Gastroesophageal sphincter (tissue), 3 donors: Measurements from ENCODE around the gene ARID3B.

Experiments
- POLR2A ChIP-seq, 2 donors: fragments of 450-650 bp; IDR thresholded peaks; one replicate each; pipeline ENCODE4 v1.6.1; 2017; ENCODE audit warnings: antibody characterized with exemption in 2 of 2, mild to moderate bottlenecking in 2 of 2, moderate library complexity in 1 of 2
- POLR2AphosphoS5 ChIP-seq: sonication (generic); formaldehyde crosslinking; IDR thresholded peaks from one replicate; pipeline ENCODE4 v1.6.1; 2017; ENCODE audit warnings: antibody characterized with exemption
- TF ChIP-seq, protein P1 (sequence below), 4 experiments: fragments of 200-600 bp in 2 of 4; fragments of 450-650 bp in 2 of 4; sonication (generic) in 1 of 4; IDR thresholded peaks; one replicate each; pipeline ENCODE4 v1.5.1; 2017 to 2019; ENCODE audit warnings: antibody characterized with exemption in 4 of 4, mild to moderate bottlenecking in 2 of 4, moderate library complexity in 2 of 4

DNA sequence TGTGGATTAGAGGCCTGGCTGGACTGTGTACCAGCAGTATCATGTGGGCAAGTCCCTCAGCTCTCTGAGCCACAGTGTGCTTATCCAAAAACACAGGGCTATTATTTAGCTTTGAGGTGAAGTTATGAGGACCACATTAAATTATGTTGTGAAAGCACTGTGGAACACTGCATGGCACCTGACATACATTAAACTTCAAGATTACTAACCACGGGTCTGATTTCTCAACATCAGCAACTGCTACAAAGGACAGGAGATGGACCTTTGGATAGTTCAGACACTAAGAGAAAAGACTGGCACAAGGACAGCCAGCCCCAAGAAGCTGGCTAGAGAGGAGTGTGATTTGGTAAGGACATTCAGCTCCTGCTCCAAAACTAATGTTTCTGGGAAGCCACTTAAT is 96.0 kb downstream of the ARID3B start:
- TF ChIP-seq, protein P1, sequence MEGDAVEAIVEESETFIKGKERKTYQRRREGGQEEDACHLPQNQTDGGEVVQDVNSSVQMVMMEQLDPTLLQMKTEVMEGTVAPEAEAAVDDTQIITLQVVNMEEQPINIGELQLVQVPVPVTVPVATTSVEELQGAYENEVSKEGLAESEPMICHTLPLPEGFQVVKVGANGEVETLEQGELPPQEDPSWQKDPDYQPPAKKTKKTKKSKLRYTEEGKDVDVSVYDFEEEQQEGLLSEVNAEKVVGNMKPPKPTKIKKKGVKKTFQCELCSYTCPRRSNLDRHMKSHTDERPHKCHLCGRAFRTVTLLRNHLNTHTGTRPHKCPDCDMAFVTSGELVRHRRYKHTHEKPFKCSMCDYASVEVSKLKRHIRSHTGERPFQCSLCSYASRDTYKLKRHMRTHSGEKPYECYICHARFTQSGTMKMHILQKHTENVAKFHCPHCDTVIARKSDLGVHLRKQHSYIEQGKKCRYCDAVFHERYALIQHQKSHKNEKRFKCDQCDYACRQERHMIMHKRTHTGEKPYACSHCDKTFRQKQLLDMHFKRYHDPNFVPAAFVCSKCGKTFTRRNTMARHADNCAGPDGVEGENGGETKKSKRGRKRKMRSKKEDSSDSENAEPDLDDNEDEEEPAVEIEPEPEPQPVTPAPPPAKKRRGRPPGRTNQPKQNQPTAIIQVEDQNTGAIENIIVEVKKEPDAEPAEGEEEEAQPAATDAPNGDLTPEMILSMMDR (IDR thresholded peaks at IDR 0.05), result no peak
- TF ChIP-seq POLR2A (IDR thresholded peaks at IDR 0.05), result no peak
- no peak for TF ChIP-seq POLR2AphosphoS5
